GM18867 (cell line): ENCODE data around the gene PHF2.

ENCODE experiments used
- ATAC-seq: cut with Tn5 transposase; IDR thresholded peaks from one replicate; pipeline ENCODE4 v1.9.1; 2021; ENCODE audit warnings: mild to moderate bottlenecking, moderate library complexity; ENCODE audit not compliant: unreplicated experiment

PHF2 gene

GRCh38 chr9:93648181-93648580 is 71.8 kb downstream of the PHF2 start:
- ATAC-seq: no peak

DNA sequence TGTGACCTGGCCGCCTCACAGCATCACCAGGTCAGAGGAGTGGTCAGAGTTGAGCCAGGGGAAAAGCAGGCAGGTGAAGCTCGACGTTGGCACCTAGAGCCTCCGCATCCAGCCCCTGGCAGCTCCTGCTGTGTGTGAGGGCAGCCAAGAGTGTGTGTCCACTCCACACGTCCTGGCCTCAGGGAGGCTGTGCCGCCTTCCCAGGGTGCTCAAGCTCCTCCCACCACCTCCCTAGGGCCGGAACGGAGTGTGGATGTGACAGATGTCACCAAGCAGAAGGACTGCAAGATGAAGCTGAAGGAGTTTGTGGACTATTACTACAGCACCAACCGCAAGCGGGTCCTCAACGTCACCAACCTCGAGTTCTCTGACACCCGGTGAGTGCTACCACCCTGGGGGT is 72.5 kb downstream of the PHF2 start:
- no peak for ATAC-seq

- ATAC-seq: no peak
Observed at GRCh38 chr9:93649610-93650261, 73.4 kb downstream of the PHF2 start.

DNA sequence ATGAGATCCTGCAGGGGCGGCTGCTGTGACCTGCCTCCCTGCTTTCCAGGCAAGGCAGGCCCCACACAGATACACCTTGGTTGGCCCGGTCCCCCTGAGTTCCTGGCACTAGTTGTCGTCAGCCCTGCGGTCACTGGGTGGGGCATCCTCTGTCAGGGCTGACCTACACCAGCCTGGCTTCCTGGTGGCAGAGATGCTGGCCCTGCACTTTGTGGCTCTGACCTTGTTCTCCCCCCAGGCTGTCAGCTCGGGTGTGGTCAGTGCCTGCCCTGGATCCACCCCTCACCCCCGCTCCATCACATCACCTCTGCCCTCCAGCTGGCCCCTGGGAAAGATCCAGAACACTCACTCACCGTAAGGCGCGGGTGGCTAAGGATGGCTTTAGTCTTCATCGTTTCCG is 74.1 kb downstream of the PHF2 start:
- no peak for ATAC-seq

DNA sequence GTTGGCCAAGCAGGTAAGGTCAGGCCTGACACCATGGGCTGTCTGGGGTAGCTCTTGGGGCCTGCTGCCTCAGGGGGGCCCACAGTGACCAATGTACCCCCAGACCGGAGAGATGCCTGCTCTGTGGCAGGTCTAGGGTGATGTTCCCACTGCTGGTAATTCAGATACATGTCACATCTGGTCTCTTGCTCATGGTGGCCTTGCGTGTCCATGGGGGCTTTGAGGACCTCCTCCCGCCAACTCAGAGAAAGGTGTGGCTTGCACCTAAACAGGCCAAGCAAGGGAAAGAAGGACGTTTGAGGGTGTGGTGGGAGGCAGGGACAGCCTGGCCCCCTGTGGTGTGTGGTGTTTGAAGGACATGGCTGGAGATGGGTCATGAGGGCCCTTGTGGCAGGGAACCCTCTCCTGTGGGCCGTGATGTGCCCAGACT is 75.2 kb downstream of the PHF2 start:
- no peak for ATAC-seq

- no peak for ATAC-seq
Observed at GRCh38 chr9:93652604-93653592, 76.5 kb downstream of the PHF2 start.

DNA sequence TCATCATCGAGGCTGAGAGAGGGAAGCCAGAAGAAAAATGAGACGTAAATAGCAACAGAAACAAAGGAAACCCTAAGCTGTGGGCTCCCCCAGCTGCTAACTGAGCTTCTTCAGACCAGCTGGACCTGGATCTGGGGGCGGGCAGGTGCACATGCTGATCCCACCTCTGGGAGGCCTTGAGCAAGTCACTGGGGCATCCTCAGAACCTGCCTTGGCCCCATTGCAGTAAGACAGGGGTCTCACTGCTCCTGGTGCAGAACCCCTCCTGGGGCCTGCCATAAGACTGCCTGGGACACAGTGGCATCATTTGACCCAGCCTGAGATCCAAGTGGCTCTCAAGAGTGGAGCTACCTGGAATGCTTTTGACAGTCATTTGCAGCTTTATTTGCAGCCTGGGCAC is 77.4 kb downstream of the PHF2 start:
- ATAC-seq: no peak

GRCh38 chr9:93654351-93654961 is 78.1 kb downstream of the PHF2 start:
- ATAC-seq: no peak

DNA sequence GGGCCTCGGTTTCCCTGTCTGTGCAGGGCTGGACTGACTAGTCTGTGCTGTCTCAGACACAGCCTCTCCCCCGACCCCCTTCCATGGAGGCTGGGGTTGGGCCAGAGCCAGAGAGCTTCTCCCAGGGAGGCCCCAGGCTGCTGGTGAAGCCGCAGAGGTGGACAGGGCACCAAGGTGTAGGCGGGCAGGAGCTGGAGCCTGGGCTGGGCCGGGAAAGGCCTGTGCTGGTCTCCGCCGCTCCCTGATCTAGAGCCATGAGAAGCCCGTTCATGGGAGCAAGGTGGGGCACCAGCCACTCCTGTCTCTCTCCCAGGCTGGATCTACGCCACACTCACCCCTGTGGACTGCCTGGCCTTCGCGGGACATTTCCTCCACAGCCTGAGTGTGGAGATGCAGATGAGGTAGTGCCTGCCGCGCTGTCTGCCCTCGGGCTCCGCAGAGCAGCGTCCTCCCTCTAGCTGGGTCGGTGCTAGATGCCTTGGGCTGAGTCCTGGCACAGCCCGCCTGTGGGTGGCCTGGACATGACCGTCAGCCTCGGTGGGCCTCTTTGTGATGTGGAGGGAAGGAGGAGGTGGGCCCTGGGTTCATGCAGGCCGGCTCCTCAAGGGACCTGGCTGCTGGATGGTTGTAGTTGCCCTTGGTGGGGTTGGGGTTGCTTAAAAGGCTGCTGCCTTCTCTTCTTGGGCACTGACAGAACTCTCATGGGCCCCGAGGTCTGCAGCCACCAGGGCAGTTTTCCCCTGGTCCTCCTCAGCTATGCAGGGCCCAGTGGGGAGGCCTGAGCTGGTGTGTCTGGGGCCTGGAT is 79.4 kb downstream of the PHF2 start:
- ATAC-seq: no peak

DNA sequence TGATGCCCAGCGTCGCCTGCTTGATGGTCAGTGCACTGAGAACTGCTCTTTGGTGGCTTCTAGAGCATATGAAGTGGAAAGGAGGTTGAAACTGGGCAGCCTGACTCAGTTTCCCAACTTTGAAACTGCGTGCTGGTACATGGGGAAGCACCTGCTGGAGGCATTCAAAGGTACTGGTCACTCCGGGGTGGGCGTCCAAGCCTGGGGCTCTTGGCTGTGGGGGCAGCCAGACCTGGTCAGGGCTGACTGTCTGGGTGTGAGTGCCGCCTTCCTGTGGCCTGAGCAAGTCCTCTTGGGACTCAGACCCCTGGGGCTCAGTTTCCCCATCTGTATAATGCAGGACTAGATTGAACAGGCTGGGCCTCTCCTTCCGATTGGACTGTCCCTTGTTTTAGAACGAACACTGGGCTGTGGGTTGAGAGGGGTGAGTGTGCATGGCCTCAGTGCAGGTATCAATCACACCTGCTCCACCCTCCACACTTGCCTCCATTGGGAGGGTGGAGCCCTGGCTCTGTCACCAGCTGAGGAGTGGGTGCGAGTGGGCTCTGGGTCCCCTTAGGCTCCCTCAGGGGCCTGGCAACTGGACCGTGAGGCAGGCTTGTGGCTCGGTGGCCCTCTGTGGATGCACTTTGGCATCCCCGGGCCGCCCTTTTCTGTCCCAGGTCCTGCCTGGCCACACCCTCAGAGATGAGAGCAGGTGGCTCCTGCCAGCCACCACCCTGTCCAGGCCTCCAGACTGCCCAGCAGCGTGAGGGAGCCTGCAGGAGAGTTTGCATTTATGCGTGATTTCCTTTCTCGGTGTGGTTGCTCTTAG is 80.2 kb downstream of the PHF2 start:
- no peak for ATAC-seq

DNA sequence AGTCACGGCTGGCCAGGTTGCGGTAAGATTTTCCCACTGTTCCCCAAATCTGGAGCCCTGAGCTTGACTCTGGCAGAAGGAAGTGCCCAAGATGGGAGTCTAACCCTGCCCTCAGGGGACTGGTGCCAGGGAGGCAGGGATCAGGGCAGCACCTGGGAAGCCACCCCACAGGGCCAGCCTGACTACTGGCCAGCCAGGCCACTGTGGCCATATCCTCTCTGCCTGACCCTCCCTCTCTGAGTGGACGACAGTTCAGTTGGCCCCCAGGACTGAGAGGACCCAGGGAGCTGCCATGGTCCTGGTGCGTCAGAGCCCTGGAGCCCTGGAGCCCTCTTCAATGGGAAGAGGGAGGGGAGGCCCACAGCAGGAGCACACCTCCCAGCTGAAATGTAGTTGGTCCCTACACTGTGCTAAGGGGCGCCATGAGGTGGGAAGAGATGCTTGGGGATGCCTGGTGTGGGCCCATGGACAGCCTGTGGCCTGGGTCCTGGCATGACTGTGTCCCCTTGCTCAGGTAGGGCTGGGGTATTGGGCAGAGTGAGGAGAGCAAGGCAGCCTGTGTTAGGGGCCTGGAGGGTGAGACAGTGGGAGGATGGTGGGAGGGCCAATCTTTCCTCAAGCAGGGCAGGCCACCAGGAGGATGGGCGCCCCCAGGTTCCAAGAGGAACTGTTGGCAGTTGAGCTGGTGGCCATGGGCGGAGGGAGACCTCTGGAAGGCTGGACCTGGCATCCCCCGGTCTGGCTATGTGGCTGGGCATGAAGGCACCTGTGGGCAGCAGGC is 81.1 kb downstream of the PHF2 start:
- no peak for ATAC-seq

- ATAC-seq: no peak
Observed at GRCh38 chr9:93658184-93658925, 82.0 kb downstream of the PHF2 start.

DNA sequence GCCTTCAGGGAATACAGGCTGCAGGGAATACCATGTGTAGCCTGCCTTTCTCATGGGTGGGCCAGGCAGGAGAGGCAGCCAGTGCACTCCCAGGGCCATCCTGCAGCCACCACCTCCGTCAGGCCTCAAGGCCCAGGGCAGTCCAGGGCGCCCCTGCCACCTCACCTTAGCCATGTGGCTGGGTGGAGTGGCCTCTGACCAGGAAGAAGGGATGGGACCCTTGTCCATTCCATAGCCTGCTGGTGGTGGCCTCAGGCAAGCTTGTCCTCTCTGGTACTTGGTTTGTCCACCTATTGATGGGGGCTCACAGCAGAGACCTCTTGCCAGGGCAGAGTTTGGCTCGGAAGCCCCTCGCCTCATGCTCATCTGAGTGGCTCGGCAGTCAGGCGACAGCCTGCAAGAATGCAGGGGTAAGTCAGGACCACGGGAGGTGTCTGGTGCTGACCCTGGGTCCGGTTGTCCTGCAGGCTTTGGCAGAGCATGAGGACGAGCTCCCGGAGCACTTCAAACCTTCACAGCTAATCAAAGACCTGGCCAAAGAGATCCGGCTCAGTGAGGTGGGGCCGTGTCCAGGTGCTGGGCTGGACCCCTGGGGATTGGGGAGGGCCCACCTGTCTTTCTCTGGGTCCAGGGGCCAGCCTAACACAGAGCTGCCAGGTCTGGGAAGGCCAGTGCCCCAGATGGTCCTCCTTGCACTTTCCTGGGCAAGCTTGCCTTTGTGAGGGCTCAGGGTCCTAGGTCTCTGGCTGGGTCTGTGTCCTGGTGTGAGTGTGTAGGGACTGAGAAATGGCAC is 82.9 kb downstream of the PHF2 start:
- no peak for ATAC-seq

DNA sequence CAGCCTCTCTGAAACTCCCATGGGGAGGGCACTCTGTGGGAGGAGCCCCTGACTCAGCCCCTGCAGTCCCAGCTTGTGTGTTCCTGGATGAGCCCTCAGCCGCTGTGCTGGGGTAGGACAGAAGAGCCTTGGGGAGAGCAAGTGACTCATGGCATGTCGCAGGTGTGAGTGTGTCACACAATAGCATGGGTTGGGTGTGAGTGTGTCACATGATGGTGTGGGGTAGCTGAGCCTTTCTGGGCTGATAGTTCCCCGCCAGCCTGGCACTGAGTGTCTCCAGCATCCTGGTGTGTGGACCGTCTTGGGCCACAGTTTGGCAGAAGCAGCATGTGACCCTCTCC is 83.4 kb downstream of the PHF2 start:
- no peak for ATAC-seq

GRCh38 chr9:93660352-93661046 is 84.1 kb downstream of the PHF2 start:
- no peak for ATAC-seq

GRCh38 chr9:93661591-93661990 is 85.2 kb downstream of the PHF2 start:
- ATAC-seq: no peak

DNA sequence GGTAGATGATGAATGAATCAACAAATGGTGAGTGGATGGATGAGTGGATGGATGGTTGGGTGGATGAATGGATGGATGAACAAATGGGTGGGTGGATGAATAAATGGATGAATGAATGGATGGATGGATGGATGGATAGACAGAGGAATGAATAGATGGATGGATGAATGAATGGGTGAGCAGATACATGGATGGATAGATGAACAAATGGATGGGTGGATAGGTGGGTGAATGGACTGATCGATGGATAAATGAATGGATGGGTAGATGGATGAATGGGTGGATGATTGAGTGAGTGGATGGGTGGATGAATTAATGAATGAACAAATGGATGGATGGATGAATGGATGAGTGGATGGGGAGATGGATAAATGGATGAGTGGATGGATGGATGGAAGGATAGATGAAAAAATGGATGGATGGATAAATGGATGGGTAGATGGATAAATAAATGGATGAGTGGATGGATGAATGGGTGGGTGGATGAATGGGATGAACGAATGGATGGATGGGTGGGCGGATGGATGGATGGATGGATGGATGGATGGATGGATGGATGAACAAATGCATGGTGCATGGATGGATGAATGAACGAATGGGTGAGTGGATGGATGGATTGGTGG is 85.7 kb downstream of the PHF2 start:
- no peak for ATAC-seq
